GM19324 (cell line): ENCODE data around the gene CHRNB1.

Source experiments
- ATAC-seq: cut with Tn5 transposase; IDR thresholded peaks from one replicate; pipeline ENCODE4 v1.9.1; 2021; ENCODE audit warnings: mild to moderate bottlenecking, moderate library complexity; ENCODE audit not compliant: unreplicated experiment, low FRiP score

The CHRNB1 gene

GRCh38 chr17:7444682-7445618, at the start of gene CHRNB1:
Gene CHRNB1 (plus strand): TSS chr17:7445061. CDS start chr17:7445128, 67 bp downstream.
- no peak for ATAC-seq

DNA sequence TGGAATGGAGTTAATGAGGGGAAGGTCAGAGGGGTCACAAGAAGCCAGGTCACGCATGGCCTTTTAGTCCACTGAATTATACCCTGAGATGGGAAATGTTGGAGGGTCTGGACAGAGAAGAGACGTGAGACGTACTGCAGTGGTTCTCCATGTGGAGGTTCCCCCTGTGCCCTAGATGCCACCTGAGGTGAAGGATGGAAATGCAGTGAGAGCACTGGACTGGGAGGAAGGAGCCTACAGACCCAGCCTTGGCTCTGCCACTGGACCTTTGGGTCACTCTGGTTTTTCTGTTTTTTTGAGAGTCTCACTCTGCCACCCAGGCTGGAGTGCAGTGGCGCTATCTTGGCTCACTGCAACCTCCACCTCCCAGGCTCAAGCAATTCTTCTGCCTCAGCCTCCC, 48.7 kb upstream of the CHRNB1 start:
- ATAC-seq: no peak

DNA sequence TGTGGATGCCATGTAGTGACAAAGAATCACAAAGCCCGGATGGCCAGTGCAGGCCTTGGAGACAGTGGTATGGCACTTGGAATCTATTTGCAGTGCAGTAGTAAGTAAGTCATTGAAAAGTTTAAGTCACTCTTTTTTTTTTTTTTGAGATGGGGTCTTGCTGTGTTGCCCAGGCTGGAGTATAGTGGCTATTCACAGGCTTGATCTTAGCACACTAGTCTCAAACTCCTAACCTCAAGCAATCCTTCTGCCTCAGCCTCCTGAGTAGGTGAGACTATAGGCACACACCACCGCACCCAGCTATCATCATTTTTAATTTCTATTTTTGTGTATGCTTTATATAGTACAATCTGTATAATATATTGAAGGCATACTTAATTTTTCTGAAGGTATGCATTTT, 46.2 kb upstream of the CHRNB1 start:
- ATAC-seq: no peak

DNA sequence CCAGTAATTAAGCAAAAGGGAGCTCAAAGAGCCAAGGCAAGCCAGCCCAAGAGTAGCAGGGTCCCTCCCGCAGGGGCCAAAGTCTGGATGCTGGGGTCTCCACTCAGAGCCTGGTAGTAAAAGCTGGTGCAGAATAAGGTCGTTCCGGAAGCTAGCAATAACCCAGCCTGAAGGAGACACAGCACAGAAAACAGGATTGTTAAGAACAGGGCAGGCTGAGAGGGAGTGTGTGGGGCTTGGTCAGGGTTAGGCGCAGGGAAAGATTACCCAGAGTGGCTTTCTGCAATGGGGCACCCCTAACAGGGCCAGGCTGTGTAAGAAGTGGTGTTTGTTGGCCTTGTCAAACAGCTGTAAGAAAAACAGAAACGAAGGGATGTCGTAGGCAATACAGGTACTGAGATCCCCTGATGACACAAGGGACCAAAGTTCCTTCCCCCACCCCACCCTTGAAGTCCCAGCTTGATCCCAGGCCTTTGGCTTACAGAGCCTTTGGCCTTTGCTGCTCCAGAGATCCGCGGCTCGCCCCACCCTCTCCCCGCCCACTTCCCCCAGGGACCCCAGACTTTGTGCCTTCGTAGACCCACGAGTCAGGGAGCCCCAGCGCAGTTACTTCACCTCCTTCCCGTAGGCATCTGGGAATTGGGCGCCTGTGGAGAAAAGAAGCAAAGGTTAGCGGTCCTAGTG, 41.7 kb upstream of the CHRNB1 start:
- ATAC-seq: no peak

GRCh38 chr17:7403727-7403976, 41.2 kb upstream of the CHRNB1 start:
- no peak for ATAC-seq

- peak; percentile 95 for ATAC-seq
Measured at GRCh38 chr17:7403977-7404736, 40.7 kb upstream of the CHRNB1 start, which contains the start of gene TMEM256. Gene TMEM256 (minus strand): TSS chr17:7404097. CDS start chr17:7404084, 13 bp downstream.

DNA sequence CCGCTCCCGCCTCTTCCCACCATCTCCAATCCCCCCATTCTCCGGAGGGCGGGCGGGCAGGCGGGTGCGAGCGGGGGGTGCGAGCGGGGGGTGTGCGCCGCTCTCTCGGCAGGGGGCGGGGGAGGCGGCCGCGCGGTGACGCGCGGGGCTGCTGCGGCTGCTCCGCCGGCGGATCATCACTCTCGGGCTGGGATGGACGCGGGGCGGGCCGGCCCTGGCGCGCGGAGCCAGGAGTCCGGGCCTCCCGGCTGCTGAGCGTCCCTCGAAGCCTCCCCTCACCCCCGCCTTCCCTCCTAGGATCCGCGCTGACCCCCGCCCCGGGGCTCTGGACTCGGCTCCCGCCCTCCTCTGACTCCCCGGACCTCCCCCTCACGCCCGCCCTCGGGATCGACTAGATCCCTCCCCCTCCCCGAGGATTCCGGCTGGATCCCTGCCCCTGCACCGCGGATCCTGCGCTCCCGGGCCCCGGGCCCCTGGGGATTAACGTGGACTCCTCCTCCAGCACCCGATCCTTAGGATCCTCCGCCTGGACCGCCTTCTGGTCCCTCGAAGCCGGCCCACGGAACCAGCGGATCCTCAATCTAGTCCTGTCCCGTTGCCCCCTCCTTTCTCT, 40.0 kb upstream of the CHRNB1 start:
- ATAC-seq: peak; percentile 6

DNA sequence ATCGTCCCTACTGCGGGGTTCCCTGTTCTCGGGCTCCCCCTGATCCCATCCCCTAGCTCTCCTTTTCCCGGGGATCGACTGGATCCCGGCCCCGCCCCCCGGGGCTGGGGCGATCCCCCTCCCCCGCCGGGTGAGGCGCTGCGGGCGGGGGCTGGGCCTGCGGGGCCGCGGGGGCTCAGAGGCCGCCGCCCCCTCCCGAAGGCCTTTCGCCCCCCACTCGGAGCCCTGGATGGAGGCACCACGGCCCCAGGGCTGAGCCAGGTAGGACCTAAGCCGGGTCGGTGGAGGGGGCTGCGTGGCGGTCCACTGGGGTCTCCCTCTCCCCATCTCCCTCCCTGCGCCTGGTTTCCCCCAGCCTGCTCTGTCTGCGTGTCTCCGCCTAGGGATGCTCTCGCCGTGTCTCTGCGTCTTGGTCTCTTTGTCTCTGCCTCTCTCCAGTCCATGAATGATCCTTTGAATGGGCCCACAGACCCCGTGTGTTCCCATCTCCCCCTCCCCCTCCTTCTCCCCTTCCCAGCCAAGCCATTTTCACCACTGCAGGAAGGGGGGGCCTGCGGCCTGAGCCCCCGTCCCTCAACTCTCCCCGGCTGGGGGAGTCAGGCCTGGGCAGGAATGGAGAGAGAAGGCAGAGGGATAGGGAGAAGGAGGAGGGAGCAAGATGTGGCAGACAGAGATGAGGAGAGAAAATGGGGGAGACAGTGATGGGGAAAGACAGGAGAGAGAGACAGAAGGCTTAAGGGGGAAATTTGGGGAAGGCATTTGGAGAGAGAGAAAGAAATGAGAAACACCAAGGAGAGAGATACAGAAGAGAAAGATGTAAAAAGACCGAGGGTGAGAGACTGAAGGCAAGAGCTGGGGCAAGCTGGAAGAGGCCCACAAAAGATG, 39.3 kb upstream of the CHRNB1 start:
- ATAC-seq: no peak

GRCh38 chr17:7406235-7406825, 38.5 kb upstream of the CHRNB1 start:
- no peak for ATAC-seq

DNA sequence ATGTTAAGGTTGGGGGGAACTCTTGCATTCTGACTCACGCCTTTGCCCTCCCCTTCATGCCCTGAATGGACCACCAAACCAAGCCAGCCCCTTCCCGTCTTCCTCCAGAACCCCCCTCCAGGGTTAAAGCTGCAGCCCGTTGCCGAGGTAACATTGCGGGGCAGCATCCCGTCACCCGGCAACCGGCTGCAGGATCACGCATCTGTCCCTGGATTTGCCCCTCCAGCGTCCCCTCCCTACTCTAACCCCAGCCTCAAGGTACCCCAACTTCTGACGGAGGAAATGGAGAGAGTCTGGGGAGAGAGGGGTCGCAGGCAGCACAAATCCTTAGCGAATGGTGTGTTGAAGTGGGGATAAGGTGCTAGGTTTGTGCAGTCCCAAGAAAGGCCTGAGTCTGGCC, 37.8 kb upstream of the CHRNB1 start:
- ATAC-seq: no peak

GRCh38 chr17:7407485-7408251, 37.2 kb upstream of the CHRNB1 start, which contains the start of gene NLGN2:
Gene NLGN2 (plus strand): TSS chr17:7407845. CDS start chr17:7408256, 411 bp downstream.
- ATAC-seq: no peak

DNA sequence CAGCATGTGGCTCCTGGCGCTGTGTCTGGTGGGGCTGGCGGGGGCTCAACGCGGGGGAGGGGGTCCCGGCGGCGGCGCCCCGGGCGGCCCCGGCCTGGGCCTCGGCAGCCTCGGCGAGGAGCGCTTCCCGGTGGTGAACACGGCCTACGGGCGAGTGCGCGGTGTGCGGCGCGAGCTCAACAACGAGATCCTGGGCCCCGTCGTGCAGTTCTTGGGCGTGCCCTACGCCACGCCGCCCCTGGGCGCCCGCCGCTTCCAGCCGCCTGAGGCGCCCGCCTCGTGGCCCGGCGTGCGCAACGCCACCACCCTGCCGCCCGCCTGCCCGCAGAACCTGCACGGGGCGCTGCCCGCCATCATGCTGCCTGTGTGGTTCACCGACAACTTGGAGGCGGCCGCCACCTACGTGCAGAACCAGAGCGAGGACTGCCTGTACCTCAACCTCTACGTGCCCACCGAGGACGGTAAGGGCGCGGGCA, 36.6 kb upstream of the CHRNB1 start:
- ATAC-seq: no peak

DNA sequence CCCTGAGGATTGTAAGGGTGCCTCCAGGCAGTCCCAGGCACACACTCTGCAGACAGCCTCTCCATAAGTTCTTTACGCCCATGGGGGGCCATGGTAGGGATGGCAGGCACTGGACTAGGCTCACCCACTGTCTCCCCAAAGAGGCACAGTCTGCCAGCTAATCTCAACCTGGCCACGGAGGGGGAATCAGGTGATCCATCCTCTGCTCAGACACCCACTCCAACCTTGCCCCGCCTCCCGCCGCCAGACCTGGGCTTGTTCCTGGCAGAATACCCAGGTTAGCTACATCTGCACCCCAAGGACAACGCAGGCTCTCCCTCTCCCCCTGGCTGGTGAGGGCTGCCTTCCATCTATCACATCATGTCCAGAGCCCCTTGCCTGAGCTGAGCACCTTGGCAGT, 36.0 kb upstream of the CHRNB1 start:
- no peak for ATAC-seq

DNA sequence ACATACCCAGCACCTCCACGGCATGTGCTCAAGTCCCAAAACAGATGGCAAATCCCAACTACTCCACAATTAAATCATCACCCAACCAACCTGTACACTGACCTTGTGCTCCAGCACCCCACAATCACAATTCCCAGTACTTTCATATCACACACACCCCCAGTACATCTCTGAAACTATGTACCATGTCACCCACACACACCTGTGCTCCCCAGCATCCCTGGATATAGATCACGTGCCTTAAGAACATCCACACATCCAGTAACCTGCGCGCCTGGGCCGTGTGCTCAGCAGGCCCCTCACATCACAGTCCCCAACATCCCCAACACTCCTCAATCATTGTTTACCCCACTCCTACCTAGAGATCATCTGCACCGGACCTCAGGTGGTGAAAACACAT, 35.1 kb upstream of the CHRNB1 start:
- ATAC-seq: no peak

DNA sequence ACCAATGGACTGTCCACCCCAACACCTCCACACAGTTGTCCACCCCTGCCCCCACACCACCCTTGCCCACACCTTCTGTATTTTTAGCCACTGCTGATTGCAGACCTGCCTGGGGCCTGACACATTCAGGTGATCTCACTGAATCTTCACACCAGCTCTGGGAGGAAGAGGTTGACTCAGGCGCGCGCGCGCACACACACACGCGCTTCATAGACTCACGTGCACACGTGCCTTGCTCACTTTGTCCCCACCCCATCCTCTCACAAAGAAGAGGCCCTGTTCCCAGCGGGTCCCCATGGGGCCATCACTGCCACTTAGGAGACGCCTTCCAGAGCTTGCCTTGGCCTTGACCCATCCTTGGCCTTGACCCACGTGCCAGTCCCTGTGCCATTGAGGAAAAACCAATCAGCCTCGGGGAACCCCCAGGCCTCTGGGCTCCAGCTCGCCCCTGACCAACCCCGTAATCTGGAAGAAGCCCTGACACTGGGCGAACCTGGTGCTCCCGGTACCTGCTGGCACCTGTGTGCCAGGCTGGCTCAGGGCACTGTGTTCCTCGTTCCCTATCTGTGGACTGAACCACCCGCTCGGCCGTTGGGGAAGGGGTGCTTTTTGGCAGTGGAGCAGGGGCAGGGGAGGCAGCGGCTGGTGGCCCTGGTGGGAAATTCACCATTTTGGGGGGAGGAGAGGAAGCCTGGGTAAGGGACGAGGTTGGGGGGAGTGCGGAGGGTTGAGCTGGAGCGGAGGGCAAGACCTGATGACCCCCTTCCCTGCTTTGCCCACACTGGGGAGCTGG, 34.0 kb upstream of the CHRNB1 start:
- no peak for ATAC-seq

- ATAC-seq: no peak
Measured at GRCh38 chr17:7411427-7411750, 33.5 kb upstream of the CHRNB1 start.

DNA sequence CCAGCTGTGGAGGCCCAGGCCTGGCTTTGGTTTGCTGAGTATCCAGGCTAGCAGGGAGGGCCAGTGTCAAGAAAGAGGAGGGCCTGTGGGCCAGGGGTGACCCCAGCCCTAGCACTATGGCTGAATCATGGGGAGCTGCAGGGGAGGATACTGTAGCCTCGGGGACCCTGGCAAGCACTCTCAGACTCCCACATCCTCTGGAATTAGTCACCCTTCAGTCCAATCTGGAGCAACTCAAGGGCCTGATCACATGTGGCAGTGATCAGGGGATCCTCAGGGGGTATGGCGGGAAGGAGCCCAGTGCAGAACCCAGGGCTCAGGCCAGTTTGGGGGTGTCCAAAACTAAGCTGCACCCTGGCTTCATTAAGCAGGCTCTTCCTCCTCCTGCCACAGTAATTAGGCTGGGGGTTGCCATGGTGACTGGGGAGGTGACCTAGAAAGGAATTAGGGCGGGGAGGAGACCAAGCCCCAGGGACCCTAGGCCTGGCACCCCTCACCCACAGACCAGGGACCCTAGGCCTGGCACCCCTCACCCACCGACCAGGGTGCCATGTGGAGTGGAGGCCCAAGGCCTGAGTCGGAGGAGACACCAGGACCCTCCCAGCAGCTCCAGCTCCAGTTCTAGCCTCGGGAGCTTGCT, 31.4 kb upstream of the CHRNB1 start:
- ATAC-seq: no peak
